ENCODE measurements around the gene PCIF1.

Gene PCIF1

DNA sequence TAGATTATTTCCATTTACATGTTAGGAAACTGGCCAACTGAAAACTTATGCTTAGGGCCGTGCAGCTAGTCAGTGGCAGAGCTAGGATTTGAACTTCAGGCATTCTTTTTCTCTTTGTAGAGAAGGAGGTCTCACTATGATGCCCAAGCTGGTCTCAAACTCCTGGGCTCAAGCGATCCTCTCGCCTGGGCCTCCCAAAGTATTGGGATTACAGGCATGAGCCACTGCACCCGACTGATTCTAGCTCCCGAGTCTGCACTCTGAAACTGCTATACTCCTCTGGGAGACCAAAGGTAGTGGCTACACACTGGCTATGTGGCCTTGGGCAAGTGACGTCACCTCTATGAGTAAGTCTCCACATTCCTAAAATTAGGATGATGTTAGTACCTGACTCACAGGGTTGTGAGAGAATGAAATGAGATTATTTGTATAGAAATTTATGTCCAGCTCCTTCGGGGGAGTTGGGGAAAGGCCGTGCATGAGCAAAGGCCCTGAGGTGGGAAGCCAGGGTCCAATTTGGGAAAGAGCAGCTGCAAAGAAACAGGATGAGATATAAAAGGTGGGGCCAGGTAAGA, 28.9 kb upstream of the PCIF1 start:
- DNase-seq: no peak

DNA sequence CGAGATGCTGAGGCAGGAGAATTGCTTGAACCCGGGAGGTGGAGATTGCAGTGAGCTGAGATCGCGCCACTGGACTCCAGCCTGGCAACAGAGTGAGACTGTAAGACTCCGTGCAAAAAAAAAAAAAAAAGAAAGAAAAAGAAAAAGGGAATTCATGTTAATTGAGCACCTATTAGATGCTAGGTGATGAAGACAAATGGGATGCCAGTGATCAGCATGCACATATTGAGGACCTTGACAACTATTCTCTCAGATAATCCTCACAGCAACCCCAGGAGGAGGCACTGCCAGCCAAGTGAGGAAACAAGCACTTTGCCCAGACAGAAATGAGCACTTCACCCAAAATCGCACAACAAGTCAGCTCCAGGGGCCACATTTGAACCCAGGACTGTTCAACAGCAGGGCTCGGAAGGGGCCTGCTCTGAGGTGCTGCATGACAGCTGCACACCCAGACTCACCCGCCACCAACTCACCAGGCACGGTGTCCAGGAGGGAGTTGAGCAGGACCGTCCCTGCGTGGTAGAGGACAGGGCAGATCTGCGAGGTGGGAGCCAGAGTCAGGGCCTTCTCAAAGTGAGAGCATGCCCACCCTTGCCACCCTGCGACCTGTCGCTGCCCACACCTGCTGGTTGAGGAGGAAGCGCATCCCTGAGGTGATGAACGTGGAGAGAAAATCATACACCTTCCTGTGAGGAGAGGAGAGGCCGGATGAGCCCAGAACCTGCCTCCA, 27.1 kb upstream of the PCIF1 start:
- no peak for DNase-seq

DNA sequence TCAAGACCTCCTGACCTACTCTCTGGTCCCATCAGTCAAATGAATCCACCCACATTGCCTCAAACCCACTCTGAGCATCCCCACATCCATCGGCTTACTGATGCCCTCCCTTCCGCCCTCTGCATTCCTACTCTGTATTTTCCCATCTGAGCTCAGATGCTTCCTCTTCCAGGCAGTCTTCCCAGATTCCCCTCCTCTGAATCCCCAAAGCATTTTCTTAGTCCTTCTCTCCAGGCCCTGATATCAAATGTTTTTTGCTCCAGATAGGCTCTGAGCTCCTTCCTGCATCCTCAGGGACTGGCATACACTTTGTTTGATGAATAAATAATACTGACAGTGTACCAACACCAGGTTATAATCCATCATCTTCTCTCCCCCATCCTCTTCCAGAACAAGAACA, 26.4 kb upstream of the PCIF1 start:
- DNase-seq: no peak

DNA sequence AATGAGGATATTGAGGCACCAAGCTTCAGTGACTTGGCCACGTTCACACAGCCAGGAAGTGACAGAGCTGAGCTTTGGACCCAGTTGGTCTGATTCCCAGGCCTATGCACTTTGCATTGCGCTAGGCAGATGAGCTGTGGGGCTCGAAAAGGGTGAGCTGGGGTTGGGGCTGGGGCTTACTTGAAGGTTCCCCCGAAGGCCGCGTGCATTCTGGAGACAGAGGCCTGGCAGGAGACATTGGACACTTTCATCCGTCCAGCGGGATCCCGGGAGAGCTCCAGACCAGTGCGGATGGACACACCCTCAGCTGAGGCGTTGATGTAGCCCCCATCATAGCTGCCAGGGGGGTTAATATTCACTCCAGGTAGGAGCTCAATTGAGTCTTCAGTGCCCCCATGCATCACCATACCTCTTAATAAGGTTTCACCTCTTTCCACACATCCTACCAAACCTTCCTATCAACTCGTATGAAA, 25.1 kb upstream of the PCIF1 start:
- no peak for DNase-seq

DNA sequence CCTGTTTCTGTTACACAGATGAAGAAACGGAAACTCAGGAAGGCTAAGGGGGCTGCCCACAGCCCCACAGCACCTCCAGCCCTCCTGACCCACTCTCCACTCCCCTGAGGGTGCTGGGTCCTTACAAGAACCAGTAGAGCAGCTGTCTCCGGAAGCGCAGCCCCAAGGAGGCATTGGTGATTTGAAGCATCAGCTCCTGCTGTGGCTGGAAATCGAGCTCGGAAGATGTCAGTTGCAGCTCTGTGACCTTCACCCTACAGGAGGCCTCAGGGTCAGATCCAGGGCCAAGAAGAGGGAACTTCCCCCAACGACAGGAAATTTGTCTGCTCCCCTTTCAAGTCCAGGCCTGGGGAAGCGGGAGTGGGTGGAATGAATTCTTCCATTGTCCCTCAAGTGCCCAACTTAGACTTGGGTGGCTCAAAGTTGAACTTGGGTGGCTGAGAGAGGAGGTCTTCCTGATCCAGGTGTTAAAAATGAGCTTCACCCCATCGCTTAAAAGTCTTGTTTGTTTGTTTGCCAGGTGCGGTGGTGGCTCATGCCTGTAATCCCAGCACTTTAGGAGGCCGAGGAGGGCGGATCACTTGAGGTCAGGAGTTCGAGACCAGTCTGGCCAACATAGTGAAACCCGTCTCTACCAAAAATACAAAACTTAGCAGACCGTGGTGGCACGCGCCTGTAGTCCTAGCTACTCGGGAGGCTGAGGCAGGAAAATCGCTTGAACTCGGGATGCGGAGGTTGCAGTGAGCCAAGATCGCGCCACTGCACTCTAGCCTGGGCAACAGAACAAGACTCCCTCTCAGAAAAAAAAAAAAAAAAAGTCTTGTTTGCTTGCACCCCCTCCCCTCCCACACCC, 24.4 kb upstream of the PCIF1 start:
- DNase-seq: no peak

DNA sequence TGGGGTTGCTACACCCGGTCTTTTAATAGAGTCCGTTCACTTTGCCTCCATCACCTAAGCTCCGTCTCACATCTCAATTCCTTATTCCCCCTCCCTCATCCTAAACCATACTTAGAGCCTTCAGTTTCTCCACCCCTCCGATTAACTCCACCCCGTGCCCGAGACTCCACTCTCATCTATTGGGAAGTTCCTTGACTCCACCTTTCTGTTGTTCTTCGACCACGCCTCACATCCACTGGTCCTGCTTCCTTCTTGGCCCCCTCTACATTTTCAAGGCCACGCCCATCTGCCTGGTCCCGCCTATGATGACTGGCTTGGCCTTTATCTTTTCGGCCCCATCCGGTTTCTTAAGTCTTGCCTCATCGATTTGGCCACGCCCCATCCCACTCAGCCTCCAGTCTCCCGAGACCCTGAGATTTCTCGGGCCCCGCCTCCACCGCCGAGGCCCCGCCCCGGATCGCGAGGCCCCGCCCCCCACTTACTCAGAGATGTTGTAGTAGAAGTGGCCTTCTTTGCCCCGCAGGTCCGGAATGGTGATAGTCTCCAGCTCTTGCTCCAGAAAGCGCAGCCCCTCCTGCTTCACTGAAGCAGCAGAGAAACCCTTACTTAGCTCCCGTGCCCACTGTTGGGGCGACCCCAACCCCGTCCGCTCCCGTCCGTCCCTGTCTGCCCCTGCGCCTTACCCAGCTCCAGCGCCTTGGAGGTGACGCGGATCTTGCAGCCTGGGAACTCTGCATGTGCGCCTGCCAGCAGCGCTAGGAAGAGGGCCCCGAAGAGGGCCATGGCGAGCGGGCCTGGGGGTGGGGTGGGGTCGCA, 23.6 kb upstream of the PCIF1 start:
- peak; percentile 100 for DNase-seq

DNA sequence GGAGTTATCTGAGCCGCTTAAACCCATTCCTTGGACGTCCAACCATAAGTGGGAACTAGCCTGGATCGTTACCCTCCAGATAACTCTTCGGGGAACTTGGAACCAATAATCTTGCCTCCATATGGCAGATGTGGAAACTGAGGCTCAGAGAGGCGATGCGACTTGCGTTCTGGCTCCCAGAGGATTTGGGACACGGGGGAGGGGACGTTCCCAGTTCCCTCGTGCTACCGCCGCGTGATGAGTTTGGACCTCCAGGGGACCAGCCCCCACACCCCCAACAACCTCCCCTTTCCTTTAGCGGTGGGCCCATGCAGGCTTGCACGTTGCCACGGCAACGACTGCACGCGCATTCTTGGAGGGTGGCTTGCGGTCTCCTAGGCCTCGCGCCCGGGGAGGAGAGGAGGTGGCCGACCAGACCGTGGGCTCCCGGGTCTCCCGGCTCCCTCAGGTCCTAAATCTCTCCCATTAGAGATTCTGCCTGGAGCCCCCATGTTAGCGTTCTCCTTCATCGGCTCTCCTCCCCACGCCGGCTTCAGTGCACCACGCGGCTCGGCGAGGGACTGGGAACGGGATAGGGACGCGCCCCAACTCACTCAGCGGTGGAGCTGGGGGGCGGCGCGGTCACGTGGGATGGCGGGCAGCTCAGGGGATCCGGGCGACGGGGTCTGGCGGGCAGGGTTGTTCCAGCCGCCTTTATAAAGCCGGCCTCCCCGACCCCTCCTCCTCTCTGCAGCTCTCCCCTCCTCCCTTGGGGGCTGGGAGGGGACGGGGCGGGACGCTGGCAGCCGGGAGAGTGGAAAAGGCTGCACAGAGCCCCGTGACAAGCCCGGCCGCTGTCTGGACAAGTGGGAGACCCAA, 22.8 kb upstream of the PCIF1 start, which contains the start of gene PLTP:
PLTP (minus strand) TSS at position 670 of the 858 bp plus-strand sequence. CDS start 703 bp downstream, outside the sequence.
- DNase-seq: peak; percentile 64

DNA sequence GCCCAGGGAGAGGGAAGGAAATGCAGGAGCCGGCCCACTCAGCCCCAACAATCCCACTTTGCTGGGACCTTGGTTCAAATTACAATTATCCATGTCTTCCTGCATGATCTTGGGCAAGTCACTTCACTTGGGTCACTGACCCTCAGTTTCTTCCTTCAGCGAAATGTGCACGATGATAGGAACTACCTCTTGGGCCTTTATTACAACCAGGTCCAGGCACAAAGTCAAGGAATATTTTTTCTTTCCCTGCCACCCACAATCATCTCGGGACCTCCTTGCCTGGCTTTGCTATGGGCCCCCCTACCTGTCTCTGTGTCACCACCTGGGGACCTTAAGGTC, 22.2 kb upstream of the PCIF1 start:
- no peak for DNase-seq

DNA sequence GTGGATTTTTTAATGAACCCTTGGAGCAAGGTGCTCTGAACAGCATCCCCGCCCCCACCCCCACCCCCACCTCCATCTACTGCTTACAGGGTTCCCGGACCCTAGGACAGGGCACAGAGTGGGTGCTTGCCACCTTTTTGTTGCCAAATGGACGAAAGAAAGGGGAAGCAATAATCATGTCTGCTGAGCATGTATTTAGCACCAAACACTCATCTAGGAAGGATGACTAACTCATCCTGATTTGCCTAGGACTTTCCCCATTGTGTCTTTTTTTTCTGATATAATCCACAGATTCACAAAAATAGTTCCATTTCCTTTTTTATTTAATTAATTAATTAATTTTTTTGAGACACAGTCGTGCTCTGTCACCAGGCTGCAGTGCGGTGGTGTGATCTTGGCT, 21.4 kb upstream of the PCIF1 start:
- no peak for DNase-seq

DNA sequence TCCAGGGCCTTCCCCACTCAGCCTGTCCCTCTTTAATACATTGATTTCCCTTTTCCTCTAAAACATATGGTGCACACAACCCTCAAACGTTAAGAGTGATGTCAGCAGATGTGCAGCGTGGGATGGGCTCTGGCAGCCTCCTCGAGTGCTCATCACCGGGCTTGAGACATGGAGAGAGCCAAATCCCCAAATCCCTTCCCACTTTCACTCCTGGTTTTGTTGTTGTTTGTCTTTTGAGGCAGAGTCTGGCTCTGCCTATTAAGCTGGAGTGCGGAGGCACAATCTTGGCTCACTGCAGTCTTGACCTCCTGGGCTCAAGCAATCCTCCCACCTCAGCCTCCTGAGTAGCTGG, 16.7 kb upstream of the PCIF1 start:
- DNase-seq: no peak

DNA sequence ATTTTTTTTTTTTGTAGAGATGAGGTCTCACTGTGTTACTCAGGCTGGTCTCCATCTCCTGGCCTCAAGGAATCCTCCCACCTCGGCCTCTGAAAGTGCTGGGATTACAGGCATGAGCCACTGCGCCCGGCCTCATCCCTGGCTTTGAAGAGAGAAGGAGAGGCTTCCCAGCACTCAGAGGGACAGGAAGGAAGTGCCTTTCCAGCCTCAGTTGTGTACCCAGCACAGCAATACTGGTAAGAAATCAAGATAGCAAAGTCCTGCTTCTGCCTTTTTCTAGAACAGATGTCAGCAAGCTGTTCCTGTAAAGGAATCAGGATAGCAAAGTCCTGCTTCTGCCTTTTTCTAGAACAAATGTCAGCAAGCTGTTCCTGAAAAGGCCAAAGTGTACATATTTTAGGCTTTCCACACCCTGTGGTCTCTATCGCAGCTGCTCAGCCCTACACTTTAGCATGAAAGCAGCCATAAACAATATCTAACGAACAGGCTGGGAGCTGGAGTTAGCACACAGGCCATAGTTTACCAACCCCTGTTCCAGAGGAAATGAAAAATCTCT, 16.2 kb upstream of the PCIF1 start:
- DNase-seq: no peak

DNA sequence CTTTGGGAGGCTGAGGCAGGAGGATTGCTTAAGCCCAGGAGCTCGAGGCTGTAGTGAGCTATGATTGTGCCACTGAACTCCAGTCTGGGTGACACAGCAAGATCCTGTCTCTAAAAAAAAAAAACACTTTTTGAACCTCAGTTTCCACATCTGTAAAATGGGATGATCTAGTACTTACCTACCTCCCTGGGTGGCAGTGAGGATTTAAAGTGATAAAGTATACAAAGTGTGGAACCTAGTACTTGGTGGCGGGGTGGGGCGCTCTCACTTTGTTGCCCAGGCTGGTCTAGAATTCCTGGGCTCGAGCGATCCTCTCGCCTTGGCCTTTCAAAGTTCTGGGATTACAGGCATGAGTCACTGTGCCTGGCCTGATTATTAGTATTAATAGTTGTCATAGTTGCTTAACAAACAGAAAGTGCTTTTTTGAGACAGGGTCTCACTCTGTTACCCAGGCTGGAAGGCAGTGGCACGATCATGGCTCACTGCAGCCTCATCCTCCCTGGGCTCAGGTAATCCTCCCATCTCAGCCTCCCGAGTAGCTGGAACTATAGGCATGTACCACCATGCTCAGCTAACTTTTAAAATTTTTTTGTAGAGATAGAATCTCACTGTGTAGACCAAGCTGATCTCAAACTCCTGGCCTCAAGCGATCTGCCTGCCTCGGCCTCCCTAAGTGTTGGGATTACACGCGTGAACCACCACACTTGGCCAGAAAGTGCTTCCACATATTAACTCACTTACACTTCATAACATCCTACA, 15.5 kb upstream of the PCIF1 start:
- no peak for DNase-seq

DNA sequence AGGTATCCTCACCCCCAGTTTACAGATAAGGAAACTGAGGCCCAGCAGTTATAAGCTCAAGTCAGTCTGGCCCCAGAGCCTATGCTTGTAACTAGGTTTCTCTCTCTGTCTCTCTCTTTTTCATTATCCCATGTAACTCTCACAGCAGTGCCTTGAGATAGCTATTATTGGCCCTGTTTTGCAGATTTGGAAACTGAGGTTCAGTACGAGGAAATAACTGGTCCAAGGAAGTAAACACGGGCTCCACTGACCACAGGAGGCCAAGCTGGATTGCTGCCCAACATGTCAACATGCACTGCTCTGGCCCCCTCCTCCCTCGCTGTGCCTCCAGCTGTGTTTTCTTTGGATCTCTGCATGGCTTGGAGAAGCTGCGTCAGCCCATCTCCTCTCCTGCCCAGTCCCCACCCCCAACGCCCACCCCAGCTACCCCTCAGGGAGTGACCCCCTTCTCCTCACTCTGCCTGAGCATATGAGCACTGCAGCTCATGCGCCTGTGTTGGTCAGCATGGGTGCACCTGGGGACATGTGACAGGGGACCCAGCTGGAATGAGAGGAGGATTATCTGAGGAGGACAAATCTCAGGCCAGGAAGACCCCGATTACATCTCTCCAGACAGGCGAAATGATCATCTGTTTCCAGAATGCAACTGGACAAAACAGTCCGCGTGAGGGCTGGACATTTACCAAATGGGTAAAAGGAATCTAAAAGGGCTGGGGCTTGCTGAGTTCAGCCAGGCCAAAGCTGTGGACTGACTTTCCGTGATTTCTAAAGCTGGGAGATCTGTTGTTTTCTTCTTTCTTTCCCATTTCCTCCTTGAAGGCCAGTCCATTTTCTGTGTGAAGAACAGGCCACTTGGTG, 14.7 kb upstream of the PCIF1 start:
- no peak for DNase-seq

DNA sequence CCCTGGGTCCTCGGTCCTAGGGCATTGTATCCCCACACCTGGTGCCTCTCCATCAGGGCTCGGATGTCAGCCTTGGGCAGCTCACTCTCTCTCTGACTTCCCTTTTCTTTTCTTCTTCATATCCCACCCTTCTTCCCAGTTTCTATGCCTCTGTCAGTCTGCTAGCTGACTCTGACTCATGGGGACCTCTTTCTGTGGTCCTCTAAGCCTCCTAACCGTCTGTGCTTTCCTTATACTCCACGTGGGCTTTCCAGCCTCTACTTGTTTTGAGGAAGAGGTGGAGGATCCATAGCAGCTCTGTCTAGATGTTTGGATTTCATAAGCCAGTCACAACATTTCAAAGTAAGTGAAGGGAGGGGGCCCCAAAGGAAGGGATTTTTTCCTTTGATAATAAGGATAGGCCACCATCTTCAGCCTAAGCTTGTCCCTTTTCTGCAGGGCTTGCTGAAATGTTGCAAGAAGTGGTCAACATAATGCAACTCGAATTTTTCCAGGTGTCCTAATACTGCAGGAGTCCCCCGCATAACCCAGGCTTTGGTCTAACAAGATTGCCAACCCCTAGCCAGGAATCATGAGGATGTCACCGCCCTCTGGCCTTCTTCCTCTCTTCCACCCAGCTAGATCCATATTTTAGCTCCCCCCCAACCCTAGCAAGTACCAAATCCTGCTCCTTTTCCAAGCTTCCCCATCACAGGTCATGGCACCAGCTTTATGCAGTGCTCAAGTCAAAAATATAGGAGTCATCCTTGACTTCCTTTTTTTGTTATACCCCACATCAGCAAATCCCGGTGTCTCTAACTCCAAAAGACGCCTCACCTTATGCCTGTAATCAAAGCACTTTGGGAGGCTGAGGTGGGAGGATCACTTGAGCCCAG, 13.8 kb upstream of the PCIF1 start:
- no peak for DNase-seq

DNA sequence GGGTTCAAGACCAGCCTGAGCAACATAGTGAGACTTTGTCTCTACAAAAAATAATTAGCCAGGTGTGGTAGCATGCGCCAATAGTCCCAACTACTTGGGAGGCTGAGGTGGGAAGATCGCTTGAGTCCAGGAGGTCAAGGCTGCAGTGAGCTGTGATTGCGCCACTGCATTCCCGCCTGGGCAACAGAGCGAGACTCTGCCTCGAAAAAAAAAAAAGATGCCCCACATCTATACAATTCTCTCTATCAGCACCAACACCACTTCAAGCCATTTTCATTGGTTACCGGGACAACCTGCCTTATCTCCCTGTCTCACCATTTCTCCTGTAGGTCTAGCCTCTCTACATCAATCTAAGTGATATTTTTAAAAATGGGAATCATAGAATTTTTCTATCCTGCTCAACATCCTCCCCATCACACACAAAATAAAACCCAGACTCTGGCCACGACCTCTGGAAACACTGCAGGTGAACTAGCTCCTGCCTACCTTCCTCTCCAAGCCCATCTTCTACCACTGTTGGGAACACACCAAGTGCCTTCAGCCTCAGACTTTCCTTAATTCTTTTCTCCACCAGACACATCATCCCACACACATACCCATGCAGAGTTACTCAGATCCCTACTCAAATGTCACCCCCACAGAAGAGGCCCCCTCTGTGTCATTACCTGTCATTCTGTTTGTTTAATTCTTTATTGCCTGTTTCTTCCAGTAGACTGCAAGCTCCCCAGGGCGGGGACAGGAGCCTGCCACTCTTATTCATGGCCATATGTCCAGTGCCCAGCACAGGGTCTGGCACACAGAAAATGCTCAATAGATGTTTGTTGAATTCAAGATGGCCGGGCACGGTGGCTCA, 12.9 kb upstream of the PCIF1 start:
- no peak for DNase-seq

DNA sequence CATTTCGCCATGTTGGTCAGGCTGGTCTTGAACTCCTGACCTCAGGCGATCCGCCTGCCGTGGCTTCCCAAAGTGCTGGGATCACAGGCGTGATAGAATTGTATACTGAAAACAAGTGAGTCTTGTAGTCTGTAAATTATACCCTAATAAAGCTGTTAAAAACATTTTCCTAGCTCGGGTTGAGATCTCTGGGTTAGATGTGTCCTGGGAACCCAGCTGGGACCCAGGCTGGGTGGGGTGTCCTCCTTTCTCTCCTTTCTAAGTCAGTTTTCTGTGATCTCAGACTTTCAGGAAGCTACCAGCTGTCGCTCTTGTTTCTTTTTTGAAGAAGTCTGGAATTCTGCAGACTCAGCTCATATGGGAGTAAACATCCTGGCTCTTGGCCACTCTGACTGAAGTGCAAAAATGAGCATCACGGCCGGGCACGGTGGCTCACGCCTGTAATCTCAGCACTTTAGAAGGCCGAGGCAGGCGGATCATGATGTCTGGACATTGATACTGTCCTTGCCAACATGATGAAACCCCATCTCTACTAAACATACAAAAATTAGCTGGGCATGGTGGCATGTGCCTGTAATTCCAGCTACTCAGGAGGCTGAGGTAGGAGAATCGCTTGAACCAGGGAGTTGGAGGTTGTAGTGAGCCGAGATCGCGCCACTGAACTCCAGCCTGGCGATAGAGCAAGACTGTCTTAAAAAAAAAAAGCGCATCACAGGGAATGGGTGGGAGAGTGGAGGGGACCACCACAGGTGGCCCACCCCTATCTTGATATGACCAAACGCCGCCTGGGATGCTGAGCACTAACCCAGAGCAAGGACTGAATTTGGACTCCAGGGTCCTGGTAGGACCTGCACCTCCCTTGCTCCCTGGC, 9.9 kb upstream of the PCIF1 start:
- DNase-seq: no peak
